NT2/D1 (cell line): ENCODE results near the gene RPP30.

ENCODE experiments used
- DNase-seq: peaks from one replicate; pipeline ENCODE4 v3.0.0-alpha.2; 2011; ENCODE audit warnings: low read depth, low spot score
- H3K27me3 ChIP-seq: 2 replicates; pipeline ENCODE4 v1.6.0; 2011; ENCODE audit warnings: mild to moderate bottlenecking; ENCODE audit not compliant: insufficient read length, insufficient read depth
- H3K36me3 ChIP-seq: 2 replicates; pipeline ENCODE4 v1.6.1; 2011; ENCODE audit warnings: mild to moderate bottlenecking, low read length, mixed read lengths; ENCODE audit not compliant: insufficient read depth, insufficient read length
- H3K4me1 ChIP-seq: 2 replicates; pipeline ENCODE4 v1.5.1; 2011; ENCODE audit not compliant: insufficient read depth, insufficient read length
- H3K4me3 ChIP-seq: 2 replicates; pipeline ENCODE4 v1.5.1; 2011; ENCODE audit warnings: low read depth; ENCODE audit not compliant: insufficient read length
- H3K9ac ChIP-seq: 2 replicates; pipeline ENCODE4 v1.6.0; 2011; ENCODE audit warnings: low read depth; ENCODE audit not compliant: insufficient read length
- H3K9me3 ChIP-seq: 2 replicates; pipeline ENCODE4 v1.5.1; 2011; ENCODE audit warnings: mild to moderate bottlenecking, low read length; ENCODE audit not compliant: insufficient read depth
- SUZ12 ChIP-seq: IDR thresholded peaks from 2 replicates; pipeline ENCODE4 v1.6.1; 2011; ENCODE audit not compliant: insufficient read length, insufficient read depth; ENCODE audit errors: extremely low read depth
- YY1 ChIP-seq: IDR thresholded peaks from 2 replicates; pipeline ENCODE4 v1.6.1; 2011; ENCODE audit not compliant: insufficient read length, insufficient read depth
- ZNF274 ChIP-seq: IDR thresholded peaks from 2 replicates; pipeline ENCODE4 v1.6.1; 2011; ENCODE audit warnings: mild to moderate bottlenecking, low read depth, low read length

Gene RPP30

GRCh38 chr10:90947030-90947960 lies 75.5 kb downstream of the RPP30 start:
- TF ChIP-seq SUZ12: no peak
- no peak for TF ChIP-seq ZNF274
- TF ChIP-seq YY1: no peak
- Histone ChIP-seq H3K36me3 (no peaks in the 10 kb centered on the region), H3K4me3 (no peak overlapping the region), H3K9me3 (no peaks in the 10 kb centered on the region), H3K27me3 (no peaks in the 10 kb centered on the region), H3K4me1 (no peaks in the 10 kb centered on the region), H3K9ac (no peak overlapping the region)
- no peak for DNase-seq
